CD4-positive, alpha-beta T cell treated with Interleukin-4 for 4 hours (primary cell): ENCODE data around the gene CYP21A2.
"Not testable (repeated sequence)": the region's sequence is repeated elsewhere in the genome, so short reads cannot be mapped to it uniquely, and the experiment has no call there.

Source experiments
- DNase-seq: peaks from one replicate; pipeline ENCODE4 v3.0.0-alpha.2; 2020

The CYP21A2 gene

GRCh38 chr6:32055756-32056155 lies 17.5 kb downstream of the CYP21A2 start:
- DNase-seq, result not testable (repeated sequence)

- no peak for DNase-seq
These were observed 18.0 kb downstream of the CYP21A2 start for GRCh38 chr6:32056254-32056653.

- no peak for DNase-seq
These were observed 19.8 kb downstream of the CYP21A2 start for GRCh38 chr6:32057966-32058365.

GRCh38 chr6:32058511-32058963 lies 20.3 kb downstream of the CYP21A2 start:
- no peak for DNase-seq

- DNase-seq, result no peak
These were observed 22.9 kb downstream of the CYP21A2 start for GRCh38 chr6:32060966-32061655.

GRCh38 chr6:32064706-32065105 lies 26.5 kb downstream of the CYP21A2 start:
- DNase-seq, result no peak

GRCh38 chr6:32067521-32067920 lies 29.3 kb downstream of the CYP21A2 start:
- DNase-seq, result not testable (repeated sequence)

- not testable (repeated sequence) for DNase-seq
These were observed 30.1 kb downstream of the CYP21A2 start for GRCh38 chr6:32068315-32068714.

GRCh38 chr6:32068867-32069266 lies 30.7 kb downstream of the CYP21A2 start:
- no peak for DNase-seq

- DNase-seq, result no peak
These were observed 31.2 kb downstream of the CYP21A2 start for GRCh38 chr6:32069460-32069859.

- no peak for DNase-seq
These were observed 31.8 kb downstream of the CYP21A2 start for GRCh38 chr6:32069878-32070515.

- DNase-seq, result no peak
These were observed 32.8 kb downstream of the CYP21A2 start for GRCh38 chr6:32070814-32071543.

- DNase-seq, result no peak
These were observed 34.9 kb downstream of the CYP21A2 start for GRCh38 chr6:32073101-32073500.

- DNase-seq, result no peak
These were observed 35.4 kb downstream of the CYP21A2 start for GRCh38 chr6:32073613-32074012.

GRCh38 chr6:32074996-32075532 lies 36.8 kb downstream of the CYP21A2 start:
- no peak for DNase-seq

GRCh38 chr6:32075781-32076180 lies 37.6 kb downstream of the CYP21A2 start:
- no peak for DNase-seq

- DNase-seq, result no peak
These were observed 38.1 kb downstream of the CYP21A2 start for GRCh38 chr6:32076321-32076809.

- no peak for DNase-seq
These were observed 41.5 kb downstream of the CYP21A2 start for GRCh38 chr6:32079566-32080290.

- DNase-seq, result no peak
These were observed 43.2 kb downstream of the CYP21A2 start for GRCh38 chr6:32081168-32081990.

- DNase-seq, result no peak
These were observed 44.3 kb downstream of the CYP21A2 start for GRCh38 chr6:32082478-32082877.

GRCh38 chr6:32082935-32083334 lies 44.7 kb downstream of the CYP21A2 start:
- no peak for DNase-seq
